ENCODE data around the gene PI3. TPM values are rescaled to one million over a fixed set of nuclear protein-coding genes. Genes with fewer than 3 reads are reported as not detected.

Gene PI3
- total RNA-seq, 1 donor from 2014 or later: 1,694 TPM

GRCh38 chr20:45189067-45189609 lies 14.4 kb downstream of the PI3 start:
- no peak for ATAC-seq

- ATAC-seq: no peak
Observed at GRCh38 chr20:45189861-45190260, 15.2 kb downstream of the PI3 start.

GRCh38 chr20:45191926-45192325 lies 17.2 kb downstream of the PI3 start:
- ATAC-seq: no peak

- ATAC-seq: no peak
Observed at GRCh38 chr20:45193331-45193730, 18.6 kb downstream of the PI3 start.

- ATAC-seq: no peak
Observed at GRCh38 chr20:45206725-45207124, 32.0 kb downstream of the PI3 start, which contains the start of gene SEMG1. Gene SEMG1, plus strand, starts transcription at chr20:45207033. Its CDS starts 21 bp downstream, at chr20:45207054.

GRCh38 chr20:45209924-45210323 lies 35.2 kb downstream of the PI3 start:
- no peak for ATAC-seq

GRCh38 chr20:45211569-45212474 lies 37.1 kb downstream of the PI3 start:
- no peak for ATAC-seq

- ATAC-seq: no peak
Observed at GRCh38 chr20:45212836-45213235, 38.1 kb downstream of the PI3 start.

GRCh38 chr20:45218124-45218523 lies 43.4 kb downstream of the PI3 start:
- peak; percentile 72 for ATAC-seq

GRCh38 chr20:45218636-45219035 lies 43.9 kb downstream of the PI3 start:
- no peak for ATAC-seq

GRCh38 chr20:45221076-45221475 lies 46.4 kb downstream of the PI3 start, which contains the start of gene SEMG2:
Gene SEMG2, plus strand, starts transcription at chr20:45221373. Its CDS starts 17 bp downstream, at chr20:45221390.
- ATAC-seq: no peak

- ATAC-seq: no peak
Observed at GRCh38 chr20:45223136-45223535, 48.4 kb downstream of the PI3 start.

Other genes starting within 250 kb of the PI3 start
- gene TOMM34, start 214.5 kb upstream of the PI3 start, total RNA-seq: 11.4 TPM
- 15.8 TPM for gene STK4, start 208.4 kb upstream of the PI3 start, total RNA-seq
- gene KCNS1, start 73.8 kb upstream of the PI3 start, total RNA-seq: 0.40 TPM
- 4.3 TPM for gene WFDC5, start 59.7 kb upstream of the PI3 start, total RNA-seq
- 5.1 TPM for gene WFDC12, start 50.4 kb upstream of the PI3 start, total RNA-seq
- not detected for gene SEMG1, start 32.1 kb downstream of the PI3 start, total RNA-seq
- not detected for gene SEMG2, start 46.5 kb downstream of the PI3 start, total RNA-seq
- gene SLPI, start 79.7 kb downstream of the PI3 start, total RNA-seq: 864 TPM
- gene RBPJL, start 131.9 kb downstream of the PI3 start, total RNA-seq: not detected
- 0.16 TPM for gene MATN4, start 133.4 kb downstream of the PI3 start, total RNA-seq
- 99.1 TPM for gene SDC4, start 173.5 kb downstream of the PI3 start, total RNA-seq
- 13.7 TPM for gene SYS1, start 188.3 kb downstream of the PI3 start, total RNA-seq
- 0.36 TPM for gene TP53TG5, start 203.4 kb downstream of the PI3 start, total RNA-seq
- 22.6 TPM for gene DBNDD2, start 233.4 kb downstream of the PI3 start, total RNA-seq
- gene PIGT, start 241.2 kb downstream of the PI3 start, total RNA-seq: 43.0 TPM